GM10266 (cell line): ENCODE data around the gene TRIM44.
A peak's percentile ranks its signal among the peaks of the same experiment; 100 is the strongest.
"Not testable (repeated sequence)": the region's sequence is repeated elsewhere in the genome, so short reads cannot be mapped to it uniquely, and the experiment has no call there.

Experiments used
- DNase-seq: peaks from one replicate; pipeline ENCODE4 v3.0.0; 2012; ENCODE audit errors: extremely low spot score
- TF ChIP-seq, protein P1 (sequence below): IDR thresholded peaks from 2 replicates; pipeline ENCODE4 v1.5.1; 2012; ENCODE audit warnings: mild to moderate bottlenecking, low read depth; ENCODE audit not compliant: control insufficient read depth, insufficient read depth; ENCODE audit errors: missing control alignments

TRIM44 gene

DNA sequence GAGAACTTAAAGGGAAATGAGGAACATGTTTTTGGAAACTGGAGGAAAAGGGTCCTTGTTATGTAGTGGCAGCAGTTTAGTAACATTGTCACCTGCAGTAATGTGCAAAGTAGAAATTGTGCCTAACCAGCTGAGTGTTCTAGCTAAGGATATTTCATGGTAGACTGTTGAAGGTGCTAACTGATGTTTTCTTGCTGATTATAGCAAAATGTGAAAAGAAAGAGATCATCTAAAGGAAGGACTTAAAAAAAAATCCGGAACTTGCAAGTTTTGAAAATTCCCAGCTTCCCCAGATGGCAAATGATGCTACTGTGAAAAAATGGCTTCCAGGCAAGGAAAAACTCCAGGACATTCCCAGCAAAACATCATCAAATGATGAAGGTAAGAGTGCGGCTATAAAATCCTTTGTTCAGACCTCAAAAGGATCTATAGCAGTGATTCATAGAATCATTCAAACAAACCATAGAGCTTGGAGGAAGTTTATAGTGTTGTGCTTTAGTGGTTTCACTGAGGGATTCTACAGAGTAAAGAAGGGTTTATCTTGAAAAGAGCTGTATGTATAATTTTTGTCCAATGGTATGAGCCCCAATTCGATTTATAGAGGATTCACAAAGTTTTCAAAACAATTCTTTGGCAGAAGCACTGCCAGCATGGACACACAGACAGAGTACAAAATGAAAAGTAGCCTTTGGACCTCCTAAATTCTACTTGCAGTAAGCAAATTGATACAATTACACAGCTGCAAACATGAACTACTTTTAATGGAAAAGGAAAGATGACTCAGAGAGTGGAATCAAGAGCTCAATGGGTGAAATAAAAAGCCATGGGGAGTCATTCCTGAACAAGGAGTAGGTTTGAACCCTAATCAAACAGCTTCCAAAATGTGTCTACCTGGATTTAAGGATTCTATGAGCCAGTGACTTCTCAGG lies 4.3 kb upstream of the TRIM44 start:
- DNase-seq = no peak
- TF ChIP-seq, protein P1, sequence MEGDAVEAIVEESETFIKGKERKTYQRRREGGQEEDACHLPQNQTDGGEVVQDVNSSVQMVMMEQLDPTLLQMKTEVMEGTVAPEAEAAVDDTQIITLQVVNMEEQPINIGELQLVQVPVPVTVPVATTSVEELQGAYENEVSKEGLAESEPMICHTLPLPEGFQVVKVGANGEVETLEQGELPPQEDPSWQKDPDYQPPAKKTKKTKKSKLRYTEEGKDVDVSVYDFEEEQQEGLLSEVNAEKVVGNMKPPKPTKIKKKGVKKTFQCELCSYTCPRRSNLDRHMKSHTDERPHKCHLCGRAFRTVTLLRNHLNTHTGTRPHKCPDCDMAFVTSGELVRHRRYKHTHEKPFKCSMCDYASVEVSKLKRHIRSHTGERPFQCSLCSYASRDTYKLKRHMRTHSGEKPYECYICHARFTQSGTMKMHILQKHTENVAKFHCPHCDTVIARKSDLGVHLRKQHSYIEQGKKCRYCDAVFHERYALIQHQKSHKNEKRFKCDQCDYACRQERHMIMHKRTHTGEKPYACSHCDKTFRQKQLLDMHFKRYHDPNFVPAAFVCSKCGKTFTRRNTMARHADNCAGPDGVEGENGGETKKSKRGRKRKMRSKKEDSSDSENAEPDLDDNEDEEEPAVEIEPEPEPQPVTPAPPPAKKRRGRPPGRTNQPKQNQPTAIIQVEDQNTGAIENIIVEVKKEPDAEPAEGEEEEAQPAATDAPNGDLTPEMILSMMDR = no peak

DNA sequence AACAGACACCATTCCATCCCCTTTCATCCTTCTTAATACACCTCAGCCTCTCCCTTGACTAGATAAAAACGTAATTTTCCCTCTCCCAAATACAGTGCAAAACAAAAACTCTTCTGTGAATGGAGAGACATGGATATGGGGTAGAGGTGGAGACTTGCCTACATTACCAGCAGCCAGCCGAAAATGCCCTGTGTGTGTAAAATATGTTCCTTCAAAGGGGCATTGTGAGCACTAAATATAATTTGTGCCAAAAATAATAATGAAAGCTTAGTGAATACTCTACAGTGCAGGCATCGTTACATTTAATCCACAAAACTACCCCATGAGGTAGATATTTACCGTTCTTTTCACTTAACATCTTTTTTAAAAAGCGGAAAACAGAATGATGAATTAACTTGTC lies 1.0 kb upstream of the TRIM44 start:
- DNase-seq = no peak
- TF ChIP-seq, protein P1 = no peak

DNA sequence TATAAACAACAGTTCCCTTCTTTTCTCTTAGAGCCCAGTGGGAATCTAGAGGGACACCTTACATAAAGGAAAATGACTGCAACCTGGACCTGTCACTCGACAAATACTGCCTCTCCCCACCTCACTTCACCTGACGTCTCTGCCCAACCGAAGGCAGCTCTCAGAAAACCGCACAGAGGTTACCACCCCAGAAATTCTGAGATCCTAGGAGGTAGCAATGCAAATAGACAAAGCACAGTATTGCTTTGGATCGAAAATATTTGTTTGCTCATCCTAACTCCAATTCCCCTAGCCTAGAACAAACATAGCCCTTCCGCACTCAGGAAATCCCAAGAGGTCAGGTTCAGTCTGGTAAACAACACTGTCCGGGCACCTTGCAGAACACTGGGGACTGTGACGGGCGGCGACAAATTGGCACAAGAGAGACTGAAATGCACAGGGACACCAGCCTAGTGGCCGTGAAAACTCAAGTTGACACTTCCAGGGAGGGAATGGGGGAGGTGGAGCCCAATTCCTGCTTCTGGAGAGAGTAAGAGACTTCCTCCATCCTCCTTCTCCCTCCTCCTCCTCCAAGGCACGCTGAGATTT lies 420 bp upstream of the TRIM44 start:
- peak; percentile 31 for DNase-seq
- TF ChIP-seq, protein P1 = no peak

DNA sequence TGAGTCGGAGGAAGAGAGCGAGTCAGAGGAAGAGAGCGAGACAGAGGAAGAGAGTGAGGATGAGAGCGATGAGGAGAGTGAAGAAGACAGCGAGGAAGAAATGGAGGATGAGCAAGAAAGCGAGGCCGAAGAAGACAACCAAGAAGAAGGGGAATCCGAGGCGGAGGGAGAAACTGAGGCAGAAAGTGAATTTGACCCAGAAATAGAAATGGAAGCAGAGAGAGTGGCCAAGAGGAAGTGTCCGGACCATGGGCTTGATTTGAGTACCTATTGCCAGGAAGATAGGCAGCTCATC lies 780 bp downstream of the TRIM44 start:
- TF ChIP-seq, protein P1 = no peak
- DNase-seq = no peak

DNA sequence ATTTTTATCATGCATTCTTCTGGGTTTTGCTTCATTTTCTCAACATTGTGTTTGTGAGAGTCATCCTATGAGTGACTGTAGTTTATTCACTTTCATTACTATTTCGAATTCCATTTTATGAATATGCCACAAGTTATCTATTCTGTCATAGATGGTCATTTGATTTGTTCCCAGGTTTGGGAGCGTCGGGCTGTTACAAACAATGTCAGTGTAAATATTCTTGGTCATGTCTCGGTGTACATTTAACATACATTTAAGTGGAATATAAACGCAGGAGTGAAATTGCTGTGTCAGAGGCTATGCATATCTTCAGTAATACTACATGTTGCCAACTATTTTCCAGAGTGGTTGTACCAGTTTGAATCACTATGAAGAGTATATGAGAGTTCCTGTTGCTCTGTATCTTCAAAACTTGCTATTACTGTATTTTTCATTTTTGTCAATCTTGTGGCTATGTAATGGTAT lies 2.4 kb downstream of the TRIM44 start:
- TF ChIP-seq, protein P1 = no peak
- DNase-seq = no peak

DNA sequence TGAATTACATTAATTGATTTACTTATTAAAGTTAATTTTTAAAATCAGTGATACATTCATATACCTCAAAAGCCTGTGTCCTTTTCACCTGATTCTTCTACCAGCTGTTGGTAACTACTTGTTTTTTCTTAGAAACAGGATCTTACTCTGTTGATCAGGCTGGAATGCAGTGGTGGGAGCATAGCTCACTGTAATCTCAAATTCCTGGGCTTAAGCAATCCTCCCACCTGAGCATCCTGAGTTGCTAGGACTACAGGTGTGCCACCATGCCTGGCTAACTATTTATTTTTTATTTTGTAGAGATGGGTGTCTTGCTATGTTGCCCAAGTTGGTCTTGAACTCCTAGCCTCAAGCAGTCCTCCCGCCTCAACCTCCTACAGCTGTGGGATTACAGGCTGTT lies 4.7 kb downstream of the TRIM44 start:
- no peak for DNase-seq
- TF ChIP-seq, protein P1 = no peak

DNA sequence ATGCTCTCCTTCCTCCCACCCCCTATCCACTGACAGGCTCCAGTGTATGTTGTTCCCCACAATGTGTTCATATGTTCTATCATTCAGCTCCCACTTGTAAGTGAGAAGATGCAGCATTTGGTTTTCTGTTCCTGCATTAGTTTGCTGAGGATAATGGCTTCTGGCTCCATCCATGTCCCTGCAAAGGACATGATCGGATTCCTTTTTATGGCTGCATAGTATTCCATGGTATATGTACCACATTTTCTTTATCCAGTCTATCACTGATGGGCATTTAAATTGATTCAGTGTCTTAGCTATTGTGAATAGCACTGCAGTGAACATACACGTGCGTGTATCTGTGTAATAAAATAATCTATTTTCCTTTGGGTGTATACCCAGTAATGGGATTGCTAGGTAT lies 5.8 kb downstream of the TRIM44 start:
- not testable (repeated sequence) for DNase-seq
